HG03354 (cell line): ENCODE measurements around the gene IDUA.
"Not testable (repeated sequence)": the region's sequence is repeated elsewhere in the genome, so short reads cannot be mapped to it uniquely, and the experiment has no call there.

Experiments used
- ATAC-seq: cut with Tn5 transposase; IDR thresholded peaks from one replicate; pipeline ENCODE4 v1.9.1; 2021; ENCODE audit warnings: mild to moderate bottlenecking; ENCODE audit not compliant: unreplicated experiment, poor library complexity, severe bottlenecking

IDUA gene

DNA sequence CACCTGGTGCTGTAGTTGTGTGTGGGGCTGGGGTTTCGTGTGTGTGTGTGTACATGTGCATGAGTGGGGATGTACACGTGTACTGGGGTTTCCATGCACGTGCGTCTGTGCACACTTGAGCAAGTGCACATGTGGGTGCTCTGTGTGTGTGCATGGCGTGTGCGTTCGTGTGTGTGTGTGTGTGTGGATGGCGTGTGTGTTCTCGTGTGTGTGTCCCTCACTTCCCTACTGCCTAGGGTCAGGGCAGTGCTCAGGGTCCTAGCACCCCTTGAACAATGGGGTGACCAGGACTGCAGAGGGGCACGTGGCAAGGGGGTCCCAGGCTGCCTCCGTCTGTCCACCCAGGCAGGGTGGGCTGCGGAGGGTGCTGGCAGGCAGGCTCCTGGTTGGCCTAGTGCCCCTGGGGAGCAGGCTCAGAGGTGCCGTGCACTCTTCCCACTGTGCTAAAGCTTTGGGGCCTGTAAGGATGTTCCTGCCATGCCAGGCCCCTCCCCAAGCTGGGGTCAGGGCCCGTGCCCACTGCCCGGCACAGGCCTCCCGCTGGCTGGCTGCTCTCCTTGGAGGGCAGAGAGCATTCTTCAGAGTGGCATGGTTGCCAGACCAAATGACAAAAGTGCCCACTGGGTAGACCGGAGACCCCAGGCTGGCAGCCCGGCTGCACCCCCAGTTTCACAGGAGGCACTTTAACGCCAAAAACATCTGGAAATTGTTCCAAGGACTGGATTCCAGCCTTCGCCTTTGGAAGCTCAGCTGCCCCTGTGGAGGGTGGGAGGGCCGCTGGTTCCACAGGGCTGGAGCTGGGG is 53.7 kb downstream of the IDUA start:
- no peak for ATAC-seq

- no peak for ATAC-seq
Measured at GRCh38 chr4:1041147-1041935, 54.5 kb downstream of the IDUA start.

- no peak for ATAC-seq
Measured at GRCh38 chr4:1041936-1042330, 55.1 kb downstream of the IDUA start.

GRCh38 chr4:1042352-1043055 is 55.7 kb downstream of the IDUA start:
- no peak for ATAC-seq

DNA sequence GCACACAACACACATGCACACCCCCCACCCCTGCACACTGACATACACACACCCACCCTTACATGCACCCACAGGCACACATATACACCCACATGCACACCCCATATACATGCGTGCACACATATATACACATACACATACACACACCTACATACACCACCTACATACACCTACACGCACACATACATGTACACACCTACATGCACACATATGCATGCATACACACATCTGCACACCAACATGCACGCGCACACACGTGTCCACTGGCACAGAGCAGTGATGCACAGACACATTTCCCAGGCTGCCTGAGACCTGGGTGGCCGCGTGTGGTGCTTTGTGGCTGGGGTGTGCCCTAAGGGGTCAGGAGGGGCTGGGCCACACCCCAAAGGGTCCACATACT is 56.3 kb downstream of the IDUA start:
- no peak for ATAC-seq

DNA sequence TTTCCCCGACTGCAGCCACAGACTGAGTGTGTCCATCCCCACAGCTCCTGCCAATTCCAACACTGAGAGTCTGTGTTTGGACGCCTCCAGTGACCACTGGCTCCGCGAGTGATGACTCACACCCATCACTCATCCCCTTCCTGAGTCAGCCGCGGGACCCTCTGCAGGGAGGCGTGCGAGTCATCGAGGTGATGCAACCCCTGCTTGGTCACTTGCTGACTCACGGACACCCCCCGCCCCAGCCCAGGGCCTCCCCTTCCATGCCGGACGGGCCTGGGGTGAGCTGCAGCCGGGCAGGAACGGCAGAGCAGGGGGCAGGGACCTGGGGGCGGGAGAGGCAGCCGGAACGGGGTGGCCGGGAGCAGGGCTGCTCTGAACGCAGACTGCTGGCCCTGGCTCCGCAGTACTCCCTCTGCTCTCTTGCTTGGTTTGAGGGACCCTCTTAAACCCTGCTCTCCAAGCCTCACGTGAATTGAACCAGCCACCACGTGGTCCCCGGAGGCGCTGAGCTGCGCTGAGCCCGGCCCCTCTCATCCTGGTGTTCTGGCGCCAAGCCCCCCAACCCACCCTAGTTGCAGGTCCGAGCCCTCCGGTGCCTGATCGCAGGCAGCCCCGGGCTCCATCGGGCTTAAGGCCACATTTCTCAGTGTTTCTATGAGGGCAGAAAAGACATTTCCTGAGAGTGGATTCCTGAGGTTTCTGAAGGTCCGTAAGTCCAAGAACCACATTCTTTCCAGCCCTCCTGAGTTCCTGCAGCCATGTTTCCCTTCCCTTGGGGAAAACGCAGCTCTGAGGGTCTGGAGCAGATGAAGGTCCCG is 57.0 kb downstream of the IDUA start:
- ATAC-seq, result no peak

DNA sequence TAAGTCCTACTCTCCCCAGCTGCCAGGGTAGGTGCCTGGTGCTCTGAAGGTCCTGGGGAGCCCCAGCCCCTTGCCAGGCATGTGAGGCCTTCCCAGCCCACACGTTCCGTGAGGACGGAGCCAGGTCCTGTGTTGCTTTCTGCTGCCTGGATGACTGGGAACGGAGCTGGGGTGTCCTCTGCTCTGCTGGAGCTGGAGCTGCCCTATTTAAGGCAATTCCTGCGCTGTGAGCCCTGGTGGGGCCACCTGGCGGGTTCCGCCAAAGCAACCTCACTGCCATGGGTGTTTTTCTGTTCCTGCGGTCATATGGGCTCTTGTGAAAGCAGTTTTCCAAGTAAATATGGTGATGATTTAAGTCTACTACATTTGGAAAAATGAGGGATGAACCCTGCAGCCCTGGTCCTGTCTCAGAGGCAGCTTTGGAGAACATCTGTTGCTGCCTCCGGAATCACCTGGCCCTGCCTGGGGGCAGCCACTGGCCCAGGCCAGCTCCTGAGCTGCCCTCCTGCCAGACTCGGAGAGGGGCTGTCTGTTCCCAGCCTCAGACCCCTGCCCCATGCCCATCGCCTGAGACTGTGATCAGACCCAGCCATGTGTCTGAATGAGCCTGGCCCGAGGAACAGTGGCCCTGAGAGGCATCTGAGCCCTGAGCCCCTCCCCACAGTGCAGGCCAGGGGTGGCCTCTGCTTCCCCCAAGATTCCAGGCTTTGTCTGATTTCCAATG is 57.8 kb downstream of the IDUA start:
- ATAC-seq, result no peak

DNA sequence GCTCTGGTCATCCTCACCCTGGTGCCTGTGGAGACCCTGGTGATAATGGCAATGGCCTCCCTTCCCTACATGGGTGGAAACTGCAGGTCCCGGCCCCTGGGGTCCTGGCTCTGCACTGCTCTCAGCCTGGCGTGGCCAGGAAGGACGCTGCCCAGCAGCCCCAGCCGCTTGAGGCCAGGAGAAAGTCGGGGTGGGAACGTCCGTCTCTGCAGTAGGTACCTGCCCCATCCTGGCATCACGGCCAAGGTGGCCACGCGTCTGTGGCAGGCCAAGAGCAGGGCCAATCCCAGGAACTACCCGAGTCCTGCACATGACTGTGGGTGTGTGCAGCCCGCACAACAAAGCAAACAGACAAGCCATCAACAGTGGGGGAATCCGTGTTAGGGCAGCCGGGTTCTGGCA is 58.4 kb downstream of the IDUA start:
- ATAC-seq, result no peak

- no peak for ATAC-seq
Measured at GRCh38 chr4:1045595-1046201, 58.9 kb downstream of the IDUA start.

DNA sequence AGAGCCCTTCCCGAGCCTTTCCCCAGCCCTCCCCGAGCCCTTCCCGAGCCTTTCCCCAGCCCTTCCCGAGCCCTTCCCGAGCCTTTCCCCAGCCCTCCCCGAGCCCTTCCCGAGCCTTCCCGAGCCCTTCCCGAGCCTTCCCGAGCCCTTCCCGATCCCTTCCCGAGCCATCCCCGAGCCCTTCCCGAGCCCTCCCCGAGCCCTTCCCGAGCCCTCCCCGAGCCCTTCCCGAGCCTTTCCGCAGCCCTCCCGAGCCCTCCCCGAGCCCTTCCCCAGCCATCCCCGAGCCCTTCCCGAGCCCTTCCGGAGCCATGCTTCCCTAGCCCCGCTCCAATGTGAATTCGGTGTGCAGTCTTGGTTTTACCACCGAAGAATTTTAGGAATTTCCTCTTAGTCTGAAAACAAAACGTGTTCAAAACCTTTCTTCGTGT is 59.8 kb downstream of the IDUA start:
- not testable (repeated sequence) for ATAC-seq

DNA sequence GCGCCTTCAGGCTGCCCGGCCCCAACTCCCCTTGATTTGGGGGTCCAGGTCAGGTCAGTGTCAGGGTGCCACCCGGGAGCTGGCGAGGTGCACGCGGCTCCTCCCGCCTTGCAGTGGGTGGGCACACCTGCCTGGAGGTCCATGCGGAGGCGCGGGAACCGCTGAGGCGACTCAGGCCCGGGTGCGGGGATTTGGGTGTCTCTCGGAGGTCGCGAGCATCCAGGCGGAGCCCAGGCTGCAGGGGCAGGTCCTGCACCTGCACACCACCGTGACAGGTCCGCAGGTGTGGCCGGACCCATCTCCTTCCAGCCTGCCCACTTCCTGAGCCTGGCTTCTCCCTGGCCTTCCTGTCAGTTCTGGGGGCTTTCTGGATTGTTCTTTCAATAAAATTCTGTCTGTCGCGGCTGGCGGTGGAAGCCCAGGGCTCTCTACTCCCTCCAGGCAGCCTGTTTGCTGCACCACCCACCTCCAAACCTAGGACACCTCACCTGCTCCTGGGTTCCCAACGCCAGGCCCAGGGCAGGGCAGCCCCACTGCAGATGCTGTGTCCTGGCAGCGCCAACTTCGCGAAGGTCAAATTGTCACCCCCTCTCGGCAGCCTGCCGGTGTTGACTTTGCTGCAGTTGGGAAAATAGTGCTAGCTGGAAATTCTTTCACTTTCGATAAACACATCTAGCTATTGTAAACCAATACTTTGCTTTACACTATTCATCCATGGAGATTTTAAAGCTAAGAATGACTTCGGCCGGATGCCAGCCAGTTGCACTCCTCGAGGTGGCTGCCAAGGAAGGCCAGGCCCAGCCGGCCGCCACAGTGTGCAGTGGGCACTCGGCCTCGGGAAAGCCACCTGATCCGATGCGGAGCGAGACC is 60.5 kb downstream of the IDUA start:
- ATAC-seq, result no peak

DNA sequence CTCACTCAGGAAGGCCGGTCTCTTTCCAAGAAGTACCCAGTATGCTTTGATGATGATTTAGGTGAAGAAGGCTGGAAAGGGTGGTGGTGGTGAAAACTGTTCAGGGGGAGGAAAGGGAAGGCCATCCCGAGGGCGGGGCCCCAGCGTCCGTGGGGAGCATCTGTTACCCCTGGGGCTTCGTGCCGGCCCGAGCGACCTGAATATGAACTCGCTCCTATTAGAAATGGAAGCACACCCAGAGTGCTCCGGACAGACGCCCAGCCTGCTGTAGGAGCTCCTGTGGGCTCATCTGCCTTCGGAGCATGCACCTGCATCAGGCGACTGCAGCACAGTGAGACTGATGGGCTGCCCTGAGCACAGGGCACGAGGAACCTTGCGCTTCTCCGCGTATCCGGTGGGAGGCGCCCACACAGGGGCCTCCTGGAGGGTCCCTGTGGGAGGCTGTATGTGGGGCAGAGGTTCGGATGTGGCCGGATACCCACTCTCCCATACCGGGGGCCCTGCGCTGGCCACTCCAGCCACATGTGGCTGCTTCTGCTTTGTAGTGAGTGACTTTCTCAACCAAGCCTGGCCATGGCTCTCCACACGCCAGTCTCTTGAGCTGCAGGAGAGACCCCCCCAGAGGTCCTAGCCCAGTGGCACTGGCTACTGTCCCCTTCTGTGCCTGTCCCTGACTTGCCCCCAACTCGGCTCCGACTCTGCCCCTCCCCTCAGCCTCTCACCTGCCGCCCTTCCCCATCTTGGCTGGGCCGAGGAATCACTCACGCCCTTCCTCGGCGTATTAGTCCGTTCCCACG is 61.3 kb downstream of the IDUA start:
- no peak for ATAC-seq

DNA sequence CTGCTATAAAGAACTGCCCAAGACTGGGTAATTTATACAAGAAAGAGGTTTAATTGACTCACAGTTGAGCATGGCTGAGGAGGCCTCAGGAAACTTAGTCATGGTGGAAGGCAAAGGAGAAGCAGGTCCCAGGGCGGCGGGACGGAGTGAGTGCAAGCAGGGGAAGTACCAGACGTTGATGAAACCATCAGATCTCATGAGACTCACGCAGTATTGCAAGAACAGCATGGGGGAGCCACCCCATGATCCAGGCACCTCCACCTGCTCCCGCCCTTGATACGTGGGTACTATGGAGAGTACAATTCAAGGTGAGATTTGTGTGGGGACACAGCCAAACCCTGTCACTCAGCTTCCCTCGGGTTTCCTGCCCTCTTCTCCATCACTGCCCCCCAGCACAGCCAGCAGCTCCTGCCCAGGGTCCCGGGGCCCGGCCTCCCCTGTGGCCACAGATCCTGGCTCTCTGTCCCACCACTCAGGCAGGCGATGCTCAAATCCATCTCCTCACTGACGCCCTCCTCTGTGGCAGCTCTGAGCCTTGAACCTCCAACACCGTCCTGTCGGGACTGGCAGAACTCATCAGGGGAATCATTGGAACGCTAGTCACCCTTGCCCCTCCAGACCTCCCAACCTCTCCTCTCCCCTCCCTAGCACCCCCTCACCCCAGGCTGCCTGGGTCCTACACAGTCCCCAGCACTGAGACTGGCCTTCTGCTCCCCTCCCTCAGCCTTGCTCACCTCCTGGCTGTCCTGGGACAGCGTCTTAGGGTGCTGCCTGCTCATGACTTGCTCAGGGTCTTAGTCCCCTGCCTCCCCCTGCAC is 62.1 kb downstream of the IDUA start:
- ATAC-seq, result no peak

DNA sequence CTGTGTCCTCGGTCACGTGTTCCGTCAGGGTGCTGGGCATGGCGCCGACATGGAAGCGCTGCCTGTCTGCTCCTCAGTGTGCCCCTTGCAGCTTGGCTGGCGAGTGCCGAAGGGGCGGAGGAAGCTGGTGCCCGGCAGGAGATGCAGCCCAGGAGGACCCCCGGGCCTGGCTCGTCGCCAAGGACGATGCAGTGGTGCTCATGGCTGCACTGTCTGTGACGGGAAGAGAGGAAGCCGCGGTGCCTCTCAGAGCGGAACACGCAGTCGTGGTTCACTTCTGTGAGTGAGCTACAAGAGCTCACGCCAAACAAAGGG is 62.7 kb downstream of the IDUA start:
- no peak for ATAC-seq

GRCh38 chr4:1050486-1051213 is 63.8 kb downstream of the IDUA start:
- ATAC-seq, result no peak

GRCh38 chr4:1051472-1051871 is 64.6 kb downstream of the IDUA start:
- ATAC-seq, result no peak
